Keratinocyte (primary cell): ENCODE measurements around the gene SPHK1. TPM values are rescaled to one million over a fixed set of nuclear protein-coding genes. Genes with fewer than 3 reads are reported as not detected.

Source experiments
- DNase-seq: peaks from one replicate; pipeline ENCODE4 v3.0.0-alpha.2; 2011; ENCODE audit warnings: low read depth, missing footprints, low spot score
- FAIRE-seq: peaks from 2 replicates; lab custom pipeline; 2011; peaks lifted over from hg19 to GRCh38; lab: Jason Lieb, UNC
- H2AFZ ChIP-seq: 2 replicates; pipeline ENCODE4 v1.6.0; 2012; ENCODE audit warnings: low read length, control low read depth, inconsistent platforms; ENCODE audit not compliant: control insufficient read depth
- H3K27ac ChIP-seq: 2 replicates; pipeline ENCODE4 v1.5.1; 2011; ENCODE audit warnings: low read length; ENCODE audit not compliant: control insufficient read depth, insufficient read depth
- H3K27me3 ChIP-seq: 3 replicates; pipeline ENCODE4 v1.6.0; 2011; ENCODE audit warnings: low read length; ENCODE audit not compliant: control insufficient read depth, insufficient read depth; ENCODE audit errors: extremely low read depth
- H3K36me3 ChIP-seq, 2 experiments: 2 replicates in 1 of 2; 3 replicates in 1 of 2; pipeline ENCODE4 v1.5.1; 2011; ENCODE audit warnings: low read length in 2 of 2, mild to moderate bottlenecking in 1 of 2; ENCODE audit not compliant: control insufficient read depth in 2 of 2, insufficient read depth in 2 of 2; ENCODE audit errors: extremely low read depth in 1 of 2
- H3K4me1 ChIP-seq: 3 replicates; pipeline ENCODE4 v1.5.1; 2011; ENCODE audit warnings: low read length; ENCODE audit not compliant: control insufficient read depth, insufficient read depth; ENCODE audit errors: extremely low read depth
- H3K4me2 ChIP-seq: 3 replicates; pipeline ENCODE4 v1.6.0; 2011; ENCODE audit warnings: low read depth, low read length; ENCODE audit not compliant: control insufficient read depth, insufficient read depth; ENCODE audit errors: extremely low read depth
- H3K4me3 ChIP-seq, 3 experiments: fragments of 200-600 bp in 1 of 3; sonication (generic) in 1 of 3; 2 replicates in 2 of 3; 3 replicates in 1 of 3; pipeline ENCODE4 v1.5.1; 2011 to 2016; ENCODE audit warnings: low read length in 3 of 3, mild to moderate bottlenecking in 3 of 3, control low read depth in 2 of 3, inconsistent platforms in 1 of 3, low read depth in 1 of 3, mixed read lengths in 1 of 3, mixed run types in 1 of 3, moderate library complexity in 1 of 3; ENCODE audit not compliant: control insufficient read depth in 2 of 3, insufficient read depth in 2 of 3; ENCODE audit errors: extremely low read depth in 1 of 3
- H3K79me2 ChIP-seq: 2 replicates; pipeline ENCODE4 v1.6.0; 2012; ENCODE audit warnings: low read length; ENCODE audit not compliant: control insufficient read depth, insufficient read depth
- H3K9ac ChIP-seq: 3 replicates; pipeline ENCODE4 v1.6.0; 2011; ENCODE audit warnings: low read length; ENCODE audit not compliant: control insufficient read depth, insufficient read depth; ENCODE audit errors: extremely low read depth
- H3K9me1 ChIP-seq: 3 replicates; pipeline ENCODE4 v1.6.0; 2011; ENCODE audit warnings: low read length; ENCODE audit not compliant: control insufficient read depth, insufficient read depth; ENCODE audit errors: extremely low read depth
- H3K9me3 ChIP-seq: 2 replicates; pipeline ENCODE4 v1.5.1; 2012; ENCODE audit warnings: low read depth, low read length; ENCODE audit not compliant: control insufficient read depth
- H4K20me1 ChIP-seq: 3 replicates; pipeline ENCODE4 v1.6.0; 2011; ENCODE audit warnings: low read length; ENCODE audit not compliant: control insufficient read depth, insufficient read depth; ENCODE audit errors: extremely low read depth
- EZH2 ChIP-seq: IDR thresholded peaks from one replicate; pipeline ENCODE4 v1.6.1; 2012; ENCODE audit warnings: inconsistent platforms, mild to moderate bottlenecking, low read length, moderate library complexity
- dilution Hi-C: fragments of 300-500 bp; cut with MboI; formaldehyde crosslinking; loops from one replicate; pipeline ENCODE4 v1.7.0; 2020; ENCODE audit warnings: low sequenced_read_pairs; ENCODE audit not compliant: extremely low pct_ligation_motif_present
- polyA plus RNA-seq, 5 experiments: library from polyadenylated mRNA; depleted of rRNA in 3 of 5; stranded (reverse) in 3 of 5; stranded (forward) in 1 of 5; unstranded in 1 of 5; fragments of >200 nt; gene quantifications; 1 replicate in 1 of 5; 2 replicates in 3 of 5; 3 replicates in 1 of 5; pipeline versions ENCODE4 v1.2.1 to v1.2.3, GENCODE V29; 2011 to 2012; ENCODE audit warnings: missing spikeins in 2 of 5, low read depth in 1 of 5, low replicate concordance in 1 of 5
- TF ChIP-seq, protein P1 (sequence below), 3 experiments: IDR thresholded peaks in 1 of 3; conservative IDR thresholded peaks in 1 of 3; optimal IDR thresholded peaks in 1 of 3; 2 replicates in 2 of 3; 3 replicates in 1 of 3; pipeline versions ENCODE3 to v1.5.1; 2011; ENCODE audit warnings: low read length in 3 of 3, mild to moderate bottlenecking in 3 of 3, moderate library complexity in 2 of 3, control low read depth in 1 of 3, inconsistent platforms in 1 of 3; ENCODE audit not compliant: insufficient read depth in 2 of 3; ENCODE audit errors: extremely low read depth in 1 of 3

SPHK1 gene
- polyA plus RNA-seq, 1 donor (not counting 4 experiments of a cell fraction or from before 2014, with no cell fraction given), result 50.2 TPM

DNA sequence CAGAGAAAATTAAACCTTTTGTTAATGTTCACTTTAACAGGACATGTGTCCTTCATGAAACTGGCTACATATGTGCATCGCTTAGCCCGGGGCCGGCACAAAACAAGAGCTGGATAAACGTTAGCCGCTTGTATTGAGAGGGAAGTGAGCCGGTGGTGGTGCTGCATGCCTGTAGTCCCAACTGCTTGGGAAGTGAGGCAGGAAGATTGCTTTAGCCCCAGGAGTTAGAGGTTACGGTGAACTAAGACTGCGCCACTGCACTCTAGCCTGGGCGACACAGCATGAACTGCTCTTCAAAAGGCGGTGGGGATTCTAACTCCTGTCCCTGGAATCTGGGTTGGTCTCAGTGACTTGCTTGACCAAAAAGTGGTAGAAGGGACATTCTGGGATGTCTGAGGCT is 15.0 kb upstream of the SPHK1 start:
- H3K9me3 ChIP-seq, result no peaks in the 10 kb centered on the region

DNA sequence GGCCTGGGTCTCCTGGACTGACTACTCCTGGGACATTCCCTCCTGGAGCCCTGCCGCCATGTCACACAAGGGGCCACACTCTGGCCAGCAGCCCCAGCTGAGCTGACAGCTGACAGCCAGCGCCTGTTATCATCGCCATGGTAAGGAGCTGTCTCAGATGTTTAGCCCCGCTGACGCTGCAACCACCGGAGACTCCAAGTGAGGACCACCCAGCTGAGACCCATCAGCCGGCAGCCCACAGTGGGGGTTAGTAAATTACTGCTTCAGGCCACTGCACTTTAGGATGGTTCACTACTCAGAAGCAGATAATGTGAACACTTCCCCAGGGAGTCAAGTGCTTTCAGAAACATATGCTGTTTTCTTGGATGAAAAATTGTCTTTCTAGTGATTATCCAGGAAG is 14.6 kb upstream of the SPHK1 start:
- Histone ChIP-seq H2AFZ (no peak overlapping the region), H3K27ac (peak overlapping the region; percentile 63), H3K4me2 (no peak overlapping the region), H3K79me2 (no peaks in the 10 kb centered on the region), H4K20me1 (no peaks in the 10 kb centered on the region), H3K27me3 (no peaks in the 10 kb centered on the region), H3K4me1 (peaks cover 39% of the 10 kb centered on the region), H3K9me1 (no peaks in the 10 kb centered on the region), H3K9ac (no peak overlapping the region), H3K36me3 (no peaks in the 10 kb centered on the region), H3K4me3 (no peak overlapping the region), H3K9me3 (no peaks in the 10 kb centered on the region)
- dilution Hi-C loops, result no loop called here
- TF ChIP-seq, protein P1, sequence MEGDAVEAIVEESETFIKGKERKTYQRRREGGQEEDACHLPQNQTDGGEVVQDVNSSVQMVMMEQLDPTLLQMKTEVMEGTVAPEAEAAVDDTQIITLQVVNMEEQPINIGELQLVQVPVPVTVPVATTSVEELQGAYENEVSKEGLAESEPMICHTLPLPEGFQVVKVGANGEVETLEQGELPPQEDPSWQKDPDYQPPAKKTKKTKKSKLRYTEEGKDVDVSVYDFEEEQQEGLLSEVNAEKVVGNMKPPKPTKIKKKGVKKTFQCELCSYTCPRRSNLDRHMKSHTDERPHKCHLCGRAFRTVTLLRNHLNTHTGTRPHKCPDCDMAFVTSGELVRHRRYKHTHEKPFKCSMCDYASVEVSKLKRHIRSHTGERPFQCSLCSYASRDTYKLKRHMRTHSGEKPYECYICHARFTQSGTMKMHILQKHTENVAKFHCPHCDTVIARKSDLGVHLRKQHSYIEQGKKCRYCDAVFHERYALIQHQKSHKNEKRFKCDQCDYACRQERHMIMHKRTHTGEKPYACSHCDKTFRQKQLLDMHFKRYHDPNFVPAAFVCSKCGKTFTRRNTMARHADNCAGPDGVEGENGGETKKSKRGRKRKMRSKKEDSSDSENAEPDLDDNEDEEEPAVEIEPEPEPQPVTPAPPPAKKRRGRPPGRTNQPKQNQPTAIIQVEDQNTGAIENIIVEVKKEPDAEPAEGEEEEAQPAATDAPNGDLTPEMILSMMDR (optimal IDR thresholded peaks at IDR 0.05 in 1 of 3, IDR thresholded peaks at IDR 0.05 in 1 of 3, conservative IDR thresholded peaks at IDR 0.05 in 1 of 3; ENCODE audit: extremely low read depth in 1 of 3, insufficient read depth in 2 of 3, low read length in 3 of 3), result no peak
- TF ChIP-seq EZH2, result no peak
- FAIRE-seq (no peak), DNase-seq (no peak)

More for the DNA sequence above, 15.0 kb upstream of the SPHK1 start:
- H2AFZ ChIP-seq, result no peak overlapping the region
- H3K27me3 ChIP-seq, result no peaks in the 10 kb centered on the region
- H3K27ac ChIP-seq, result no peak overlapping the region
- dilution Hi-C loops, result no loop called here
- no peaks in the 10 kb centered on the region for H4K20me1 ChIP-seq
- H3K79me2 ChIP-seq, result no peaks in the 10 kb centered on the region
- no peak overlapping the region for H3K4me3 ChIP-seq
- TF ChIP-seq, protein P1 (optimal IDR thresholded peaks at IDR 0.05 in 1 of 3, IDR thresholded peaks at IDR 0.05 in 1 of 3, conservative IDR thresholded peaks at IDR 0.05 in 1 of 3; ENCODE audit: extremely low read depth in 1 of 3, insufficient read depth in 2 of 3, low read length in 3 of 3), result no peak
- no peak for TF ChIP-seq EZH2
- no peak for DNase-seq
- no peak overlapping the region for H3K4me2 ChIP-seq
- FAIRE-seq, result no peak
- no peaks in the 10 kb centered on the region for H3K36me3 ChIP-seq
- H3K9me1 ChIP-seq, result no peaks in the 10 kb centered on the region
- H3K9ac ChIP-seq, result no peak overlapping the region
- H3K4me1 ChIP-seq, result peaks cover 39% of the 10 kb centered on the region
